Measurements from ENCODE around the gene DBT. TPM values are rescaled to one million over a fixed set of nuclear protein-coding genes. Genes with fewer than 3 reads are reported as not detected.
A peak's percentile ranks its signal among the peaks of the same experiment; 100 is the strongest.
"Not testable (repeated sequence)": the region's sequence is repeated elsewhere in the genome, so short reads cannot be mapped to it uniquely, and the experiment has no call there.

DBT gene
- total RNA-seq, 1 experiment from 2014 or later, result 20.3 TPM

GRCh38 chr1:100234432-100234831, 15.2 kb downstream of the DBT start:
- Histone ChIP-seq H3K79me2 (ENCODE audit: insufficient read depth, low read length) (no peaks in the 10 kb centered on the region), H4K8ac (replicated peaks; ENCODE audit: insufficient read length, low read depth, low read length) (no peak overlapping the region), H2BK12ac (ENCODE audit: insufficient read length, low read depth, low read length) (no peak overlapping the region), H3K23ac (ENCODE audit: insufficient read length, low read depth, low read length) (no peak overlapping the region), H4K5ac (ENCODE audit: insufficient read length, low read depth, low read length) (no peak overlapping the region), H2BK120ac (ENCODE audit: low read depth, low read length, poor library complexity, severe bottlenecking) (no peak overlapping the region), H3K79me1 (ENCODE audit: insufficient read depth, low read depth, low read length, poor library complexity, severe bottlenecking) (no peaks in the 10 kb centered on the region), H3K27ac (ENCODE audit: insufficient read length, low read depth, low read length) (no peak overlapping the region), H4K91ac (ENCODE audit: insufficient read length, low read depth, low read length) (no peak overlapping the region), H3K56ac (ENCODE audit: insufficient read length, low read depth, low read length) (no peak overlapping the region), H3K23me2 (ENCODE audit: insufficient read length, low read depth, low read length, poor library complexity, severe bottlenecking) (no peaks in the 10 kb centered on the region), H2BK15ac (ENCODE audit: low read depth, low read length) (no peak overlapping the region), H3K4ac (ENCODE audit: low read depth, low read length) (no peak overlapping the region), H3K9ac (ENCODE audit: extremely low read depth, insufficient read length, low read length) (no peak overlapping the region), H3K18ac (ENCODE audit: insufficient read length, low read depth, low read length) (no peak overlapping the region), H4K20me1 (ENCODE audit: control insufficient read depth, insufficient read depth, insufficient read length) (no peaks in the 10 kb centered on the region), H2BK5ac (ENCODE audit: insufficient read length, low read length) (no peak overlapping the region), H3K4me1 (ENCODE audit: insufficient read depth, low read length) (no peaks in the 10 kb centered on the region), H2AFZ (ENCODE audit: low read length) (no peak overlapping the region), H2BK20ac (ENCODE audit: low read depth, low read length, poor library complexity, severe bottlenecking) (no peak overlapping the region), H3K14ac (ENCODE audit: insufficient read depth, low read length) (no peak overlapping the region), H3K4me2 (ENCODE audit: insufficient read depth, insufficient read length, low read length) (no peak overlapping the region), H3T11ph (ENCODE audit: low read length) (no peak overlapping the region), H2AK5ac (ENCODE audit: insufficient read length, low read length) (no peak overlapping the region), H3K27me3 (ENCODE audit: insufficient read depth, low read length) (no peaks in the 10 kb centered on the region), H3K9me3 (ENCODE audit: control insufficient read depth, low read depth, low read length) (no peaks in the 10 kb centered on the region)
- DNase-seq, result no peak
- no peaks in the 10 kb centered on the region for H3K27me3 Mint-ChIP-seq (ENCODE audit: low read depth)
- no peaks in the 10 kb centered on the region for H3K9me3 Mint-ChIP-seq
- no peak overlapping the region for H3K4me3 Mint-ChIP-seq
- 0 out of 7 replicates have a peak overlapping the region, but pooled peaks of 1 of the 3 experiments have one; percentile 9 for H3K27ac Mint-ChIP-seq
- WGBS (ENCODE audit: extremely low coverage, insufficient read length, low lambda C conversion rate), result no CpG with 5 or more reads among the region's 1 CpG
- TF ChIP-seq, protein P1, sequence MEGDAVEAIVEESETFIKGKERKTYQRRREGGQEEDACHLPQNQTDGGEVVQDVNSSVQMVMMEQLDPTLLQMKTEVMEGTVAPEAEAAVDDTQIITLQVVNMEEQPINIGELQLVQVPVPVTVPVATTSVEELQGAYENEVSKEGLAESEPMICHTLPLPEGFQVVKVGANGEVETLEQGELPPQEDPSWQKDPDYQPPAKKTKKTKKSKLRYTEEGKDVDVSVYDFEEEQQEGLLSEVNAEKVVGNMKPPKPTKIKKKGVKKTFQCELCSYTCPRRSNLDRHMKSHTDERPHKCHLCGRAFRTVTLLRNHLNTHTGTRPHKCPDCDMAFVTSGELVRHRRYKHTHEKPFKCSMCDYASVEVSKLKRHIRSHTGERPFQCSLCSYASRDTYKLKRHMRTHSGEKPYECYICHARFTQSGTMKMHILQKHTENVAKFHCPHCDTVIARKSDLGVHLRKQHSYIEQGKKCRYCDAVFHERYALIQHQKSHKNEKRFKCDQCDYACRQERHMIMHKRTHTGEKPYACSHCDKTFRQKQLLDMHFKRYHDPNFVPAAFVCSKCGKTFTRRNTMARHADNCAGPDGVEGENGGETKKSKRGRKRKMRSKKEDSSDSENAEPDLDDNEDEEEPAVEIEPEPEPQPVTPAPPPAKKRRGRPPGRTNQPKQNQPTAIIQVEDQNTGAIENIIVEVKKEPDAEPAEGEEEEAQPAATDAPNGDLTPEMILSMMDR (conservative IDR thresholded peaks at IDR 0.05), result no peak
- H3K4me1 Mint-ChIP-seq, result peaks cover 0 to 3% of the 10 kb centered on the region in 2 experiments; a peak in 2 of 4 replicates
- peaks cover 12 to 70% (median 64%) of the 10 kb centered on the region in 3 experiments; a peak in 6 of 7 replicates for H3K36me3 Mint-ChIP-seq (ENCODE audit: insufficient read depth in 1 of 3, low read depth in 3 of 3)

- not testable (repeated sequence) for H3K4ac ChIP-seq (ENCODE audit: low read depth, low read length); H3K18ac ChIP-seq (ENCODE audit: insufficient read length, low read depth, low read length); H3K79me2 ChIP-seq (ENCODE audit: insufficient read depth, low read length); H4K20me1 ChIP-seq (ENCODE audit: control insufficient read depth, insufficient read depth, insufficient read length); H2BK120ac ChIP-seq (ENCODE audit: low read depth, low read length, poor library complexity, severe bottlenecking); H2AK5ac ChIP-seq (ENCODE audit: insufficient read length, low read length); DNase-seq; H3K4me1 ChIP-seq (ENCODE audit: insufficient read depth, low read length); H2BK20ac ChIP-seq (ENCODE audit: low read depth, low read length, poor library complexity, severe bottlenecking); H3K4me3 Mint-ChIP-seq; H3K27me3 ChIP-seq (ENCODE audit: insufficient read depth, low read length); H3K9me3 Mint-ChIP-seq; H3K79me1 ChIP-seq (ENCODE audit: insufficient read depth, low read depth, low read length, poor library complexity, severe bottlenecking); H3K4me2 ChIP-seq (ENCODE audit: insufficient read depth, insufficient read length, low read length); H3K23me2 ChIP-seq (ENCODE audit: insufficient read length, low read depth, low read length, poor library complexity, severe bottlenecking); H4K91ac ChIP-seq (ENCODE audit: insufficient read length, low read depth, low read length); H3K23ac ChIP-seq (ENCODE audit: insufficient read length, low read depth, low read length); H3K4me1 Mint-ChIP-seq; H2BK15ac ChIP-seq (ENCODE audit: low read depth, low read length); H3K27me3 Mint-ChIP-seq (ENCODE audit: low read depth); H3K56ac ChIP-seq (ENCODE audit: insufficient read length, low read depth, low read length); H2AFZ ChIP-seq (ENCODE audit: low read length); H3K9me3 ChIP-seq (ENCODE audit: control insufficient read depth, low read depth, low read length); H3T11ph ChIP-seq (ENCODE audit: low read length); H4K5ac ChIP-seq (ENCODE audit: insufficient read length, low read depth, low read length); H3K14ac ChIP-seq (ENCODE audit: insufficient read depth, low read length); H3K9ac ChIP-seq (ENCODE audit: extremely low read depth, insufficient read length, low read length); H3K27ac ChIP-seq (ENCODE audit: insufficient read length, low read depth, low read length); H2BK5ac ChIP-seq (ENCODE audit: insufficient read length, low read length); H2BK12ac ChIP-seq (ENCODE audit: insufficient read length, low read depth, low read length); H4K8ac ChIP-seq (replicated peaks; ENCODE audit: insufficient read length, low read depth, low read length)
- H3K36me3 Mint-ChIP-seq (ENCODE audit: insufficient read depth in 1 of 3, low read depth in 3 of 3), result peaks cover 9 to 68% (median 58%) of the 10 kb centered on the region in 3 experiments; a peak in 6 of 7 replicates
- no CpG with 5 or more reads among the region's 4 CpGs for WGBS (ENCODE audit: extremely low coverage, insufficient read length, low lambda C conversion rate)
- peak overlapping the region in 2 of 3 experiments; percentile 77 to 79; a peak in 3 of 7 replicates for H3K27ac Mint-ChIP-seq
These were observed 16.1 kb downstream of the DBT start for GRCh38 chr1:100233566-100233965.

All from H9 (cell line).